Effector memory CD4-positive, alpha-beta T cell (primary cell): ENCODE results near the gene HARS2.
A peak's percentile ranks its signal among the peaks of the same experiment; 100 is the strongest.
"Not testable (repeated sequence)": the region's sequence is repeated elsewhere in the genome, so short reads cannot be mapped to it uniquely, and the experiment has no call there.

Source experiments
- DNase-seq, 3 donors: peaks; one replicate each; pipeline ENCODE4 v3.0.0-alpha.2; 2020
- H3K27ac ChIP-seq: 2 replicates; pipeline ENCODE4 v1.7.0; 2013; ENCODE audit warnings: mild to moderate bottlenecking, low read length, moderate library complexity; ENCODE audit not compliant: insufficient read depth, poor library complexity, severe bottlenecking
- H3K27me3 ChIP-seq: replicated peaks from 2 replicates; pipeline ENCODE4 v1.7.0; 2013; ENCODE audit warnings: mild to moderate bottlenecking, low read length; ENCODE audit not compliant: insufficient read depth, control insufficient read depth, poor library complexity, severe bottlenecking
- H3K36me3 ChIP-seq: 2 replicates; pipeline ENCODE4 v1.7.0; 2013; ENCODE audit warnings: mild to moderate bottlenecking, low read length, moderate library complexity; ENCODE audit not compliant: control insufficient read depth, insufficient read depth
- H3K4me1 ChIP-seq: 2 replicates; pipeline ENCODE4 v1.7.0; 2013; ENCODE audit warnings: low read length, mild to moderate bottlenecking; ENCODE audit not compliant: control insufficient read depth, insufficient read depth, poor library complexity, severe bottlenecking
- H3K4me3 ChIP-seq: 2 replicates; pipeline ENCODE4 v1.7.0; 2013; ENCODE audit warnings: low read length, low read depth, mild to moderate bottlenecking; ENCODE audit not compliant: insufficient read depth, poor library complexity, severe bottlenecking
- H3K9me3 ChIP-seq: 2 replicates; pipeline ENCODE4 v1.7.0; 2013; ENCODE audit warnings: mild to moderate bottlenecking, low read length, moderate library complexity; ENCODE audit not compliant: control insufficient read depth
- total RNA-seq, 3 donors: gene quantifications; one replicate each; lab custom pipeline; 2026; lab: John Stamatoyannopoulos, UW

The HARS2 gene, protein sequence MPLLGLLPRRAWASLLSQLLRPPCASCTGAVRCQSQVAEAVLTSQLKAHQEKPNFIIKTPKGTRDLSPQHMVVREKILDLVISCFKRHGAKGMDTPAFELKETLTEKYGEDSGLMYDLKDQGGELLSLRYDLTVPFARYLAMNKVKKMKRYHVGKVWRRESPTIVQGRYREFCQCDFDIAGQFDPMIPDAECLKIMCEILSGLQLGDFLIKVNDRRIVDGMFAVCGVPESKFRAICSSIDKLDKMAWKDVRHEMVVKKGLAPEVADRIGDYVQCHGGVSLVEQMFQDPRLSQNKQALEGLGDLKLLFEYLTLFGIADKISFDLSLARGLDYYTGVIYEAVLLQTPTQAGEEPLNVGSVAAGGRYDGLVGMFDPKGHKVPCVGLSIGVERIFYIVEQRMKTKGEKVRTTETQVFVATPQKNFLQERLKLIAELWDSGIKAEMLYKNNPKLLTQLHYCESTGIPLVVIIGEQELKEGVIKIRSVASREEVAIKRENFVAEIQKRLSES
- total RNA-seq = 28.5 to 43.2 (median 32.2) reads per million in 3 donors

DNA sequence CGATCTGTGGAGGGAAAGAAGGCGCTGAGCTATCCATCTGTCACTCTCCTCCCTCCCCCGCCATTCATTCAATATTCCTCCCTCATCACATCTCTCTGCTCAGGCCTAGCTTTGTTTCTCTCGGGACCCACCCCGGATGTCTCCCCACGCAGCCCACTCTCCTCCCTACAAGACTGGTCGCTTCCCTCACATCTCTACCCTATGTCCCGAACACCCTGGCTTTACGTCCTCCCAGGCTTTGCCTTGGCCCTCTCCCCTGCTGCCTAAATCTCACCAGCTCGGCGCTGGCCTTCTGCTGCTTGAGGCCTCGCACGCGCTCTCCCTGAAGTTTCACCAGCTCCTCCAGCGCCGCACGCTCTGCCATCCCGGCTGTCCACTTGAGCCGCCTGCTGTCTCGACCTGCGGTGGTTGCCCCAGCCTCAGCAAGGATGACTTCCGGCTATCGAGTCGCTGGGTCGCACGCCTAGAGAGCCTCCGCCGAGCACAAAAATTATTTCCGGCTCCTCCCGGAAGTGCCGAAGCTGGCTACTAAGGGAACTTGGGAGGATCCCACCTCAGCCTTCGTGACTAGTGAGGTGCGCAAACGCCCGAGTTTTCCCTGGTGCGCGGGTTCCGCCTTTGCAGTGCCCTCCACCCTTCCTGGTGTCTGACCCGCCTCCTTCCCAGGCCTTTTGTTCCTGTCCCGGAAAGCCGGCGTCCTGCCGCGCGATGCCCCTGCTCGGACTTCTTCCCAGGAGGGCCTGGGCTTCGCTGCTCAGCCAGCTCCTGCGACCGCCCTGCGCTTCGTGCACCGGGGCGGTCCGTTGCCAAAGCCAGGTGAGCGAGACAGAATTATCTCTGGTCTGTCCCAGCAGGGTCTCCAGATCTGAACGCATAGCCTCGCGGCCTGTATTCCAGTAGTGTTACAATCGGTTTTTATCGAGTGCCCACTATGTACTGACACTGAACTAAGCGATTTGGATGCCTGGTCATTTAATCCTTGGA lies at the start of gene HARS2, which contains the start of gene HARS1:
HARS2 (plus strand) TSS at position 515 of the 984 bp plus-strand sequence; CDS start at position 709, 194 bp downstream.
HARS1 (minus strand) TSS at position 430 of the 984 bp plus-strand sequence; CDS start at position 364, 66 bp downstream.
- H3K36me3 ChIP-seq = peaks cover 25% of the 10 kb centered on the region
- H3K27me3 ChIP-seq = no peaks in the 10 kb centered on the region
- peak within 1 kb of the TSS; percentile 64 for H3K4me3 ChIP-seq
- H3K9me3 ChIP-seq = no peaks in the 10 kb centered on the region
- H3K27ac ChIP-seq = peak within 1 kb of the TSS; percentile 72
- peak; percentile 69 to 80 (median 76) for DNase-seq
- peaks cover 6% of the 10 kb centered on the region for H3K4me1 ChIP-seq

GRCh38 chr5:140641716-140642115 lies 49.5 kb upstream of the HARS2 start:
- no peaks in the 10 kb centered on the region for H3K9me3 ChIP-seq
- no peak for DNase-seq
- peaks cover 13% of the 10 kb centered on the region for H3K4me1 ChIP-seq
- no peaks in the 10 kb centered on the region for H3K27me3 ChIP-seq
- H3K36me3 ChIP-seq = peaks cover 29% of the 10 kb centered on the region
- no peak overlapping the region for H3K4me3 ChIP-seq
- H3K27ac ChIP-seq = no peak overlapping the region

- Histone ChIP-seq H3K4me1 (peaks cover 18% of the 10 kb centered on the region), H3K27ac (no peak overlapping the region), H3K36me3 (peaks cover 29% of the 10 kb centered on the region), H3K9me3 (no peaks in the 10 kb centered on the region), H3K27me3 (no peaks in the 10 kb centered on the region), H3K4me3 (no peak overlapping the region)
- DNase-seq = no peak
Observed at GRCh38 chr5:140642718-140643117, 48.5 kb upstream of the HARS2 start.

GRCh38 chr5:140647042-140647419 lies 44.2 kb upstream of the HARS2 start:
- Histone ChIP-seq H3K27ac (peak overlapping the region; percentile 96), H3K4me1 (peaks cover 13% of the 10 kb centered on the region), H3K36me3 (peaks cover 51% of the 10 kb centered on the region), H3K27me3 (no peaks in the 10 kb centered on the region), H3K4me3 (peak overlapping the region; percentile 86), H3K9me3 (no peaks in the 10 kb centered on the region)
- DNase-seq = no peak

DNA sequence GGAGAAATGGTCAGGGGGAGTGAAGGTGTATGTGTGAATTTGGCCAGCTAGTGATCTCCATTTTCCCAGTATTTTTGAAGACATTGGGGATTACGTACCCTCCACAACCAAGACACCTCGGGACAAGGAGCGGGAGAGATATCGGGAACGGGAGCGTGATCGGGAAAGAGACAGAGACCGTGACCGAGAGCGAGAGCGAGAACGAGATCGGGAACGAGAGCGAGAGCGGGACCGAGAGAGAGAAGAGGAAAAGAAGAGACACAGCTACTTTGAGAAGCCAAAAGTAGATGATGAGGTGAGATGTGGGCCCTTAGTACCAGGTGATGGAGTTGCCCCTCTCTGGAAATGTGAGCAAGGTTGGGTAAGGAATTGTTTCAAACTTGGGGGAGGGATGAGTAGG lies 32.4 kb upstream of the HARS2 start:
- no peaks in the 10 kb centered on the region for H3K9me3 ChIP-seq
- no peaks in the 10 kb centered on the region for H3K4me1 ChIP-seq
- H3K27ac ChIP-seq = no peak overlapping the region
- no peaks in the 10 kb centered on the region for H3K27me3 ChIP-seq
- H3K36me3 ChIP-seq = peaks cover 89% of the 10 kb centered on the region
- no peak overlapping the region for H3K4me3 ChIP-seq
- no peak for DNase-seq

DNA sequence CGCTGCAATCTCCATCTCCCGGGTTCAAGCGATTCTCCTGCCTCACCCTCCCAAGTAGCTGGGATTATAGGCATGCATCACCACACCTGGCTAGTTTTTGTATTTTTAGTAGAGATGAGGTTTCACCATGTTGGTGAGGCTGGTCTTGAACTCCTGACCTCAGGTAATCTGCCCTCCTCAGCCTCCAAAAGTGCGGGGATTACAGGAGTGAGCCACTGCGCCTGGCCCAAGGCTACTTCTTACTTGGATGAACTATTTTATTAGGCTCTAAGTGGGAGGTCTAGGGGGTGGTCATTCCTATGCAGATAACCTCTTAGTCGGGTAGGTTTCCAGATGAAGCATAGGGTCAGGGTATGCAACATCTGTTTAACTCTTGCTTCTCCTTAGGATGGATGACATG lies 30.9 kb upstream of the HARS2 start:
- H3K9me3 ChIP-seq, H3K27ac ChIP-seq, H3K4me1 ChIP-seq, H3K27me3 ChIP-seq, H3K4me3 ChIP-seq, DNase-seq: not testable (repeated sequence)
- peaks cover 74% of the 10 kb centered on the region for H3K36me3 ChIP-seq

DNA sequence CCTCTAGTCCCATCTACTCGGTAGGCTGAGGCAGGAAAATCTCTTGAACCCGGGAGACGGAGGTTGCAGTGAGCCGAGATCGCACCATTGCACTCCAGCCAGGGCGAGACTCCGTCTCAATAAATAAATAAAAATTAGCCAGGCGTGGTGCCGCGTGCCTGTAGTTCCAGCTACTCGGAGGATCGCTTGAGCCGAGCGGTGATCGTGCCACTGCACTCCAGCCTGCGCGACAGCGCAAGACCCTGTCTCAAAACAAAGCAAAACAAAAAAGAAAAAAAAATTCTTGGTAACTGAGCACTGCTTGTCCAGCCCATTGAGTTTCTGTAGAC lies 27.3 kb upstream of the HARS2 start:
- Histone ChIP-seq H3K36me3 (peaks cover 52% of the 10 kb centered on the region), H3K27me3 (no peaks in the 10 kb centered on the region)

DNA sequence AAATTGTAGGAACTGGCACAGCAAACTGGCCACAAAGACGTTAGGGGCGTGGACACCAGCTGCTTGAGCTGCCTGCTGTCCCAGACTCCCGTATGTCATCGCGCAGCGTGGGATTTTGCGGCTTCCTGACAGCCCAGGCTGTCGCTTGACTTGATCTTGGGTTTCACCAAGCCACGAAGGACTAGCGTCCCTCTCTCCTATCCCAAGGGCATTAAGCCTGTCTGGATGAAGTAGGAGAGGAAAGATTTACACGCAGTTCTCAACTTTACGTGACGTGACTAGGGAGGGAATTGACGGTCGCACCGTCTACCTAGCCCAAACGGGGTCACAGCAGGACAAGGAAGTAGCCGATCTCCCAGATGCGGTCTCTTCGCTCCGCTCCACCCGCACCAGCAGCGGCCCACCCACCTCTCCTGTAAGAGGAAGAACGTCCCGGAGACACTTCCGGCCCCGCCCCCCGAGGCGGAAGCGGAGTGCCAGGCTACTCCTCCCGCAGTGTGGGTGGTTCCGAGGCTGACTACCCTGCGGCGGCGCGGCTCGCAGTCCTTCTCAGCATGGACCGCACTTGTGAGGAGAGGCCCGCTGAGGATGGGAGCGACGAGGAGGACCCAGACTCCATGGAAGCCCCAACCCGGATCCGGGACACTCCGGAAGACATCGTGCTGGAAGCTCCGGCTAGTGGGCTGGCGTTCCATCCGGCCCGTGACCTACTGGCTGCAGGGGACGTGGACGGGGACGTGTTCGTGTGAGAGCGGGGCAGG lies 26.7 kb upstream of the HARS2 start, which contains the start of gene WDR55:
WDR55 (plus strand) TSS at position 546 of the 761 bp plus-strand sequence; CDS start at position 555, 9 bp downstream.
- Histone ChIP-seq H3K9me3 (no peaks in the 10 kb centered on the region), H3K27me3 (no peaks in the 10 kb centered on the region), H3K4me3 (peak within 1 kb of the TSS; percentile 73), H3K27ac (peak within 1 kb of the TSS; percentile 86), H3K36me3 (peaks cover 52% of the 10 kb centered on the region), H3K4me1 (peaks cover 8% of the 10 kb centered on the region)
- DNase-seq = peak; percentile 95

More for the DNA sequence above, 27.3 kb upstream of the HARS2 start:
- Histone ChIP-seq H3K4me3 (peak overlapping the region; percentile 73), H3K9me3 (no peaks in the 10 kb centered on the region), H3K4me1 (peaks cover 8% of the 10 kb centered on the region), H3K27ac (peak overlapping the region; percentile 86)
- DNase-seq = no peak

GRCh38 chr5:140671035-140671434 lies 20.2 kb upstream of the HARS2 start:
- H3K9me3 ChIP-seq, H3K4me1 ChIP-seq, DNase-seq, H3K27me3 ChIP-seq, H3K27ac ChIP-seq, H3K4me3 ChIP-seq: not testable (repeated sequence)
- H3K36me3 ChIP-seq = peaks cover 65% of the 10 kb centered on the region
